NCI-H82 treated with DMSO at 0.1 percent for 48 hours (cell line): ENCODE results near the gene CA7.

Experiments used
- DNase-seq: peaks from one replicate; lab custom pipeline; 2025; ENCODE audit not compliant: unreplicated experiment; lab: John Stamatoyannopoulos, UW

CA7 gene

GRCh38 chr16:66844342-66845079 is at the start of gene CA7:
CA7 (plus strand) TSS chr16:66844414; CDS start chr16:66844488, 74 bp downstream.
- no peak for DNase-seq

- no peak for DNase-seq
These were observed 46.1 kb upstream of the CA7 start for GRCh38 chr16:66798161-66798560.

- DNase-seq: no peak
These were observed 43.4 kb upstream of the CA7 start for GRCh38 chr16:66800856-66801255.

GRCh38 chr16:66801320-66802105 is 42.7 kb upstream of the CA7 start, which contains the start of gene TERB1:
TERB1 (minus strand) TSS chr16:66801584; CDS start chr16:66796798, 4,786 bp downstream.
- DNase-seq: no peak

- no peak for DNase-seq
These were observed 42.1 kb upstream of the CA7 start for GRCh38 chr16:66802159-66802558.

- DNase-seq: no peak
These were observed 34.4 kb upstream of the CA7 start for GRCh38 chr16:66809765-66810164.

GRCh38 chr16:66810391-66810790 is 33.8 kb upstream of the CA7 start:
- DNase-seq: no peak

GRCh38 chr16:66811043-66811442 is 33.2 kb upstream of the CA7 start:
- no peak for DNase-seq

- no peak for DNase-seq
These were observed 29.5 kb upstream of the CA7 start for GRCh38 chr16:66814734-66815133.

GRCh38 chr16:66824006-66824405 is 20.2 kb upstream of the CA7 start:
- no peak for DNase-seq

- DNase-seq: peak; percentile 69
These were observed 13.5 kb upstream of the CA7 start, which contains the start of gene NAE1 for GRCh38 chr16:66830422-66831404. NAE1 (minus strand) TSS chr16:66830976; CDS start chr16:66830899, 77 bp downstream.

- no peak for DNase-seq
These were observed 12.0 kb upstream of the CA7 start for GRCh38 chr16:66832190-66832589.

GRCh38 chr16:66832661-66833305 is 11.4 kb upstream of the CA7 start:
- no peak for DNase-seq

- DNase-seq: no peak
These were observed 9.5 kb upstream of the CA7 start for GRCh38 chr16:66834746-66835145.

GRCh38 chr16:66840883-66841282 is 3.3 kb upstream of the CA7 start:
- DNase-seq: no peak

- DNase-seq: no peak
These were observed 2.8 kb upstream of the CA7 start for GRCh38 chr16:66841366-66841765.

GRCh38 chr16:66842765-66843164 is 1.4 kb upstream of the CA7 start:
- no peak for DNase-seq

GRCh38 chr16:66843191-66843590 is 1.0 kb upstream of the CA7 start:
- DNase-seq: no peak

- no peak for DNase-seq
These were observed 239 bp upstream of the CA7 start for GRCh38 chr16:66844009-66844341.

GRCh38 chr16:66845080-66845410 is 831 bp downstream of the CA7 start:
- DNase-seq: no peak

GRCh38 chr16:66845791-66846221 is 1.6 kb downstream of the CA7 start:
- peak; percentile 27 for DNase-seq
